Trophoblast cell (in vitro differentiated cells and primary cell): Measurements from ENCODE around the gene CLDN11.

Experiments
- DNase-seq, 2 donors: peaks; one replicate each; pipeline ENCODE4 v3.0.0-alpha.2; 2016
- H2AFZ ChIP-seq: 2 replicates; pipeline ENCODE4 v1.6.1; 2013; ENCODE audit warnings: low read length, moderate library complexity, mild to moderate bottlenecking; ENCODE audit not compliant: insufficient read depth, poor library complexity
- H2AK5ac ChIP-seq: 2 replicates; pipeline ENCODE4 v1.6.1; 2013; ENCODE audit warnings: mild to moderate bottlenecking, low read length
- H2BK120ac ChIP-seq: 2 replicates; pipeline ENCODE4 v1.6.1; 2013; ENCODE audit warnings: low read length, mild to moderate bottlenecking, moderate library complexity; ENCODE audit not compliant: insufficient read depth, poor library complexity
- H2BK12ac ChIP-seq: 2 replicates; pipeline ENCODE4 v1.6.1; 2013; ENCODE audit warnings: mild to moderate bottlenecking, low read length, moderate library complexity
- H2BK5ac ChIP-seq: 2 replicates; pipeline ENCODE4 v1.6.1; 2013; ENCODE audit warnings: low read length, low read depth, moderate library complexity, mild to moderate bottlenecking; ENCODE audit not compliant: poor library complexity
- H3K14ac ChIP-seq: 2 replicates; pipeline ENCODE4 v1.6.1; 2013; ENCODE audit warnings: mild to moderate bottlenecking, low read length
- H3K18ac ChIP-seq: 2 replicates; pipeline ENCODE4 v1.6.1; 2013; ENCODE audit warnings: mild to moderate bottlenecking, low read length
- H3K23ac ChIP-seq: 2 replicates; pipeline ENCODE4 v1.6.1; 2013; ENCODE audit warnings: low read length
- H3K27ac ChIP-seq: 2 replicates; pipeline ENCODE4 v1.5.1; 2013; ENCODE audit warnings: low read depth, mild to moderate bottlenecking, inconsistent platforms, low read length, moderate library complexity
- H3K27me3 ChIP-seq: 2 replicates; pipeline ENCODE4 v1.6.1; 2013; ENCODE audit warnings: inconsistent platforms, mild to moderate bottlenecking, low read length, moderate library complexity; ENCODE audit not compliant: insufficient read depth
- H3K36me3 ChIP-seq, 2 experiments: 1 replicate in 1 of 2; 2 replicates in 1 of 2; pipeline ENCODE4 v1.6.1; 2013; ENCODE audit warnings: low read length in 2 of 2, mild to moderate bottlenecking in 2 of 2, moderate library complexity in 1 of 2; ENCODE audit not compliant: insufficient read depth in 2 of 2, control insufficient read depth in 1 of 2
- H3K4ac ChIP-seq: 2 replicates; pipeline ENCODE4 v1.6.1; 2013; ENCODE audit warnings: low read depth, mild to moderate bottlenecking, low read length, moderate library complexity
- H3K4me1 ChIP-seq, 2 experiments: 1 replicate in 1 of 2; 2 replicates in 1 of 2; pipeline ENCODE4 v1.6.1; 2013; ENCODE audit warnings: low read length in 2 of 2, mild to moderate bottlenecking in 2 of 2, moderate library complexity in 1 of 2; ENCODE audit not compliant: insufficient read depth in 2 of 2, control insufficient read depth in 1 of 2
- H3K4me2 ChIP-seq: 2 replicates; pipeline ENCODE4 v1.6.1; 2013; ENCODE audit warnings: inconsistent platforms, mild to moderate bottlenecking, low read length, moderate library complexity
- H3K4me3 ChIP-seq: 2 replicates; pipeline ENCODE4 v1.5.1; 2013; ENCODE audit warnings: mild to moderate bottlenecking, low read depth, low read length, inconsistent platforms
- H3K79me1 ChIP-seq: one replicate; pipeline ENCODE4 v1.6.1; 2013; ENCODE audit warnings: low read length
- H3K79me2 ChIP-seq: 2 replicates; pipeline ENCODE4 v1.6.1; 2013; ENCODE audit warnings: low read length, mild to moderate bottlenecking; ENCODE audit not compliant: control insufficient read depth, insufficient read depth, poor library complexity
- H3K9ac ChIP-seq: 2 replicates; pipeline ENCODE4 v1.6.1; 2013; ENCODE audit warnings: mild to moderate bottlenecking, low read length
- H3K9me3 ChIP-seq: 2 replicates; pipeline ENCODE4 v1.6.1; 2013; ENCODE audit warnings: low read depth, mild to moderate bottlenecking, control low read depth, inconsistent platforms, low read length; ENCODE audit not compliant: insufficient read depth
- H4K12ac ChIP-seq: 2 replicates; pipeline ENCODE4 v1.6.1; 2013; ENCODE audit warnings: low read depth, mild to moderate bottlenecking, low read length, moderate library complexity
- H4K8ac ChIP-seq: 2 replicates; pipeline ENCODE4 v1.6.1; 2013; ENCODE audit warnings: low read depth, mild to moderate bottlenecking, low read length, moderate library complexity
- H4K91ac ChIP-seq: one replicate; pipeline ENCODE4 v1.6.1; 2013; ENCODE audit warnings: low read depth, mild to moderate bottlenecking, low read length, moderate library complexity
- WGBS: extraction: QIAGEN DNeasy Blood & Tissue Kit; methylation state at CpG from one replicate; pipeline ENCODE4 v1.1.7; 2013; ENCODE audit warnings: missing lambda C conversion rate; ENCODE audit not compliant: insufficient read length, insufficient coverage; ENCODE audit errors: extremely low coverage; 5-methylcytosine and 5-hydroxymethylcytosine counted together

Gene CLDN11

DNA sequence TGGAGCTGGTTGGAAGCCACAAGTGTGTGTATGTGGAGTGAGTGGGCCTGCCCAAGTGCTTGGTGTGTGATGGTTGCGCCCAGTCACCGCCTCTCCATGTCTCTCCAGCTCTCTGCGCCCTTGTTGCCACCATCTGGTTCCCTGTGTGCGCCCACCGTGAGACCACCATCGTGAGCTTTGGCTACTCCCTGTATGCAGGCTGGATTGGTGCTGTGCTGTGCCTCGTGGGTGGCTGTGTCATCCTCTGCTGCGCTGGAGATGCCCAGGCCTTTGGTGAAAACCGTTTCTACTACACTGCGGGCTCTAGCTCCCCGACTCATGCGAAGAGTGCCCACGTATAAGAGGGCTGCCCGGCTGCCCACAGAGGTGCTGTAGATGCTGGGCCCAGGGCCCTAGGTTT lies 13.7 kb downstream of the CLDN11 start:
- no peak for DNase-seq
- Histone ChIP-seq H4K8ac (no peak overlapping the region), H3K9ac (no peak overlapping the region), H3K9me3 (no peaks in the 10 kb centered on the region), H3K27ac (no peak overlapping the region), H2BK120ac (no peak overlapping the region), H2AK5ac (no peak overlapping the region), H3K79me2 (no peaks in the 10 kb centered on the region), H4K12ac (no peak overlapping the region), H3K18ac (no peak overlapping the region), H3K4ac (no peak overlapping the region), H3K27me3 (no peaks in the 10 kb centered on the region), H2BK5ac (no peak overlapping the region), H3K23ac (no peak overlapping the region), H3K36me3 (no peaks in the 10 kb centered on the region), H4K91ac (no peak overlapping the region), H3K4me3 (no peak overlapping the region), H2AFZ (no peak overlapping the region), H3K4me2 (no peak overlapping the region), H3K14ac (no peak overlapping the region), H3K4me1 (no peaks in the 10 kb centered on the region), H2BK12ac (no peak overlapping the region), H3K79me1 (no peaks in the 10 kb centered on the region)
- WGBS, result no CpG with 5 or more reads among the region's 14 CpGs

DNA sequence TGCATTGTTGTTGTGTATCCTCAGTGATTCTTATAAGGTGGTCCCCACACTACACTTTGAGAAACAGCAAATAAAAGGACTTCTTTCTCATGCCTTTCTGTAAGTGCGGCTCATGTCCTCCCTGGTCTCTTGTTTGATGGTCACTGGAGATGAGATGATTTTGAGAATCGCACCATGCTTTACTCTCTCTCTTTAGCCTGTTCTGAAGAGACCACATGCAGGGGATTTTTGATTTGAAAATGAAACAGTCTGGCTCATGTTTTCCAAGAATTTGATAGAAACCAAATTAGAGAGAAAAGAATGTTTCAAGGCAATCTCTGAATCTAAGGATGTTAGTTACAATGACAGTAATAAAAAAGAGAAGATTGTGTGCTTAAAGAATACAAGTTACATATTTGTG lies 18.0 kb downstream of the CLDN11 start:
- Histone ChIP-seq H3K79me1 (no peaks in the 10 kb centered on the region), H4K91ac (no peak overlapping the region), H3K4me2 (no peak overlapping the region), H3K27ac (no peak overlapping the region), H4K8ac (no peak overlapping the region), H3K9me3 (no peaks in the 10 kb centered on the region), H3K18ac (no peak overlapping the region), H3K4me1 (no peaks in the 10 kb centered on the region), H3K79me2 (no peaks in the 10 kb centered on the region), H3K27me3 (no peaks in the 10 kb centered on the region), H2AK5ac (no peak overlapping the region), H2BK120ac (no peak overlapping the region), H3K14ac (no peak overlapping the region), H3K9ac (no peak overlapping the region), H3K36me3 (no peaks in the 10 kb centered on the region), H2BK5ac (no peak overlapping the region), H2AFZ (no peak overlapping the region), H3K4ac (no peak overlapping the region), H2BK12ac (no peak overlapping the region), H3K23ac (no peak overlapping the region), H4K12ac (no peak overlapping the region), H3K4me3 (no peak overlapping the region)
- no CpG with 5 or more reads among the region's 2 CpGs for WGBS
- DNase-seq, result no peak

GRCh38 chr3:170437176-170437575 lies 18.5 kb downstream of the CLDN11 start:
- H3K79me1 ChIP-seq, result no peaks in the 10 kb centered on the region
- DNase-seq, result no peak
- H3K27me3 ChIP-seq, result no peaks in the 10 kb centered on the region
- H3K4ac ChIP-seq, result no peak overlapping the region
- no peak overlapping the region for H3K18ac ChIP-seq
- H3K4me1 ChIP-seq, result no peaks in the 10 kb centered on the region
- no peak overlapping the region for H2BK120ac ChIP-seq
- no peak overlapping the region for H2BK5ac ChIP-seq
- no peak overlapping the region for H2AK5ac ChIP-seq
- H2BK12ac ChIP-seq, result no peak overlapping the region
- H3K27ac ChIP-seq, result no peak overlapping the region
- H3K9ac ChIP-seq, result no peak overlapping the region
- no peaks in the 10 kb centered on the region for H3K79me2 ChIP-seq
- WGBS, result no CpG with 5 or more reads among the region's 4 CpGs
- H3K14ac ChIP-seq, result no peak overlapping the region
- H2AFZ ChIP-seq, result no peak overlapping the region
- no peak overlapping the region for H4K12ac ChIP-seq
- H3K9me3 ChIP-seq, result no peaks in the 10 kb centered on the region
- no peaks in the 10 kb centered on the region for H3K36me3 ChIP-seq
- no peak overlapping the region for H3K4me3 ChIP-seq
- no peak overlapping the region for H4K91ac ChIP-seq
- no peak overlapping the region for H3K4me2 ChIP-seq
- H4K8ac ChIP-seq, result no peak overlapping the region
- no peak overlapping the region for H3K23ac ChIP-seq

- Histone ChIP-seq H3K18ac (no peak overlapping the region), H4K12ac (no peak overlapping the region), H2BK5ac (no peak overlapping the region), H3K14ac (no peak overlapping the region), H3K79me1 (no peaks in the 10 kb centered on the region), H3K4me2 (no peak overlapping the region), H3K27me3 (no peaks in the 10 kb centered on the region), H3K9me3 (no peaks in the 10 kb centered on the region), H3K4me3 (no peak overlapping the region), H3K9ac (no peak overlapping the region), H4K8ac (no peak overlapping the region), H2BK12ac (no peak overlapping the region), H4K91ac (no peak overlapping the region), H3K4me1 (no peaks in the 10 kb centered on the region), H3K23ac (no peak overlapping the region), H3K79me2 (no peaks in the 10 kb centered on the region), H2BK120ac (no peak overlapping the region), H3K27ac (no peak overlapping the region), H2AFZ (no peak overlapping the region), H3K36me3 (no peaks in the 10 kb centered on the region), H2AK5ac (no peak overlapping the region), H3K4ac (no peak overlapping the region)
- no peak for DNase-seq
- no CpG with 5 or more reads among the region's 10 CpGs for WGBS
Measured at GRCh38 chr3:170437696-170438407, 19.2 kb downstream of the CLDN11 start.
